ENCODE data around the gene MARS1. TPM values are rescaled to one million over a fixed set of nuclear protein-coding genes. Genes with fewer than 3 reads are reported as not detected.
"Not testable (repeated sequence)": the region's sequence is repeated elsewhere in the genome, so short reads cannot be mapped to it uniquely, and the experiment has no call there.

MARS1 gene
- total and polyA plus RNA-seq, 5 experiments from 2014 or later: 81.0 to 386 (median 93.5) TPM

DNA sequence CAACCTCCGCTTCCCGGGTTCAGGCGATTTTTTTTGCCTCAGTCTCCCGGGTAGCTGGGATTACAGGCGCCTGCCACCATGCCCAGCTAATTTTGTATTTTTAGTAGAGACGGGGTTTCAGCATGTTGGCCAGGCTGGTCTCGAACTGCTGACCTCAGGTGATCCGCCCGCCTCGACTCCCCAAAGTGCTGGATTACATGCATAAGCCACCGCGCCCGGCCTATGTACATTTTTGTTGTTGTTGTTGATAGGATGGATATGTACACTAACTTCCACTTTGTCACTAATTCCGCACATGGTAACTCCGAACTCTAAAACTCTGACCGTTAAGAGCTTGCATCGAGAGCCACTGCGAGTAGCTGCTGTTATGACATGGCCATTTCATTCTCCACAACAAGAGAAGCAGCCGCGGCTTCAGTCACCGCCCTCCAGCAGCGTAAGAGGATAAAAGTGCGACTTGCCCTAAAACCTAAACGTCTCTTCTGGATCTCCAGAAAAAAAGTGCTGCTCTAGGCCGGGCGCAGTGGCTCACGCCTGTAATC lies 742 bp upstream of the MARS1 start:
- peak overlapping the region; percentile 88 to 98 (median 97) for H3K27ac Mint-ChIP-seq
- H3K9me3 Mint-ChIP-seq: no peaks in the 10 kb centered on the region
- H3K4me3 Mint-ChIP-seq: peak overlapping the region in 4 of 10 donors; percentile 95 to 99 (median 96)
- peaks cover 13 to 40% (median 38%) of the 10 kb centered on the region in 4 donors for H3K4me1 Mint-ChIP-seq
- POLR2A ChIA-PET: interaction anchor here (0.7 to 6.4 kb wide), 6 partner anchors 7 to 39 kb away, joined by 5 to 65 read pairs (median 9); partner anchors contain the start of genes ARHGAP9 and DDIT3
- ATAC-seq (no peak), DNase-seq (peak in 2 of 10 donors; percentile 20 to 63)
- H3K27me3 Mint-ChIP-seq: no peaks in the 10 kb centered on the region
- H3K36me3 Mint-ChIP-seq: peaks cover 6 to 37% (median 13%) of the 10 kb centered on the region in 3 donors

GRCh38 chr12:57488402-57489156 lies 711 bp downstream of the MARS1 start:
- peak overlapping the region; percentile 88 to 98 (median 97) for H3K27ac Mint-ChIP-seq

GRCh38 chr12:57489157-57489641 lies 1.3 kb downstream of the MARS1 start:
- DNase-seq (no peak), ATAC-seq (no peak)
- peaks cover 11 to 51% (median 19%) of the 10 kb centered on the region in 3 donors for H3K36me3 Mint-ChIP-seq
- H3K4me3 Mint-ChIP-seq: peak overlapping the region; percentile 92 to 99 (median 96)
- POLR2A ChIA-PET: interaction anchor here (0.6 to 6.4 kb wide), 6 partner anchors 9 to 31 kb away, joined by 3 to 65 read pairs (median 4); partner anchors contain the start of genes ARHGAP9 and DDIT3
- H3K27me3 Mint-ChIP-seq: no peaks in the 10 kb centered on the region
- no peaks in the 10 kb centered on the region for H3K9me3 Mint-ChIP-seq
- peak overlapping the region; percentile 88 to 98 (median 97) for H3K27ac Mint-ChIP-seq
- peaks cover 13 to 41% (median 33%) of the 10 kb centered on the region in 4 donors for H3K4me1 Mint-ChIP-seq

More at GRCh38 chr12:57488402-57489156, 711 bp downstream of the MARS1 start:
- POLR2A ChIA-PET: interaction anchor here (0.6 to 6.4 kb wide), 10 partner anchors 9 to 32 kb away, joined by 3 to 65 read pairs (median 4); partner anchors contain the start of genes ARHGAP9 and DDIT3
- H3K4me3 Mint-ChIP-seq: peak overlapping the region; percentile 92 to 99 (median 96)
- no peaks in the 10 kb centered on the region for H3K9me3 Mint-ChIP-seq
- peaks cover 13 to 41% (median 34%) of the 10 kb centered on the region in 4 donors for H3K4me1 Mint-ChIP-seq
- H3K36me3 Mint-ChIP-seq: peaks cover 11 to 46% (median 19%) of the 10 kb centered on the region in 3 donors
- no peak for DNase-seq
- no peaks in the 10 kb centered on the region for H3K27me3 Mint-ChIP-seq
- no peak for ATAC-seq

- Mint-ChIP-seq H3K27me3 (no peaks in the 10 kb centered on the region), H3K4me1 (peaks cover 13 to 41% (median 33%) of the 10 kb centered on the region in 4 donors), H3K9me3 (no peaks in the 10 kb centered on the region), H3K27ac (peak overlapping the region in 4 of 10 donors; percentile 13 to 98 (median 78)), H3K36me3 (peaks cover 11 to 55% (median 19%) of the 10 kb centered on the region in 3 donors), H3K4me3 (peak overlapping the region in 1 of 10 donors; percentile 38)
- no peak for ATAC-seq
- POLR2A ChIA-PET: interaction anchor here (0.6 to 6.4 kb wide), 4 partner anchors 10 to 218 kb away, joined by 3 to 65 read pairs (median 18); partner anchors contain the start of gene ARHGAP9
- DNase-seq: no peak
Measured at GRCh38 chr12:57490126-57490525, 2.3 kb downstream of the MARS1 start.

GRCh38 chr12:57491393-57492280 lies 3.8 kb downstream of the MARS1 start:
- ATAC-seq: peak in 1 of 2 donors; percentile 13
- peaks cover 11 to 65% (median 19%) of the 10 kb centered on the region in 3 donors for H3K36me3 Mint-ChIP-seq
- H3K27ac Mint-ChIP-seq: peak overlapping the region in 9 of 10 donors; percentile 32 to 90 (median 71)
- no peaks in the 10 kb centered on the region for H3K27me3 Mint-ChIP-seq
- DNase-seq: peak in 2 of 10 donors; percentile 23 to 42
- POLR2A ChIA-PET: interaction anchor here (0.6 to 5.3 kb wide), 2 partner anchors 12 to 29 kb away, joined by 3 to 32 read pairs; partner anchors contain the start of genes ARHGAP9 and DDIT3
- peak overlapping the region in 3 of 10 donors; percentile 2 to 34 (median 20) for H3K4me3 Mint-ChIP-seq
- peaks cover 13 to 41% (median 33%) of the 10 kb centered on the region in 4 donors for H3K4me1 Mint-ChIP-seq
- no peaks in the 10 kb centered on the region for H3K9me3 Mint-ChIP-seq

DNA sequence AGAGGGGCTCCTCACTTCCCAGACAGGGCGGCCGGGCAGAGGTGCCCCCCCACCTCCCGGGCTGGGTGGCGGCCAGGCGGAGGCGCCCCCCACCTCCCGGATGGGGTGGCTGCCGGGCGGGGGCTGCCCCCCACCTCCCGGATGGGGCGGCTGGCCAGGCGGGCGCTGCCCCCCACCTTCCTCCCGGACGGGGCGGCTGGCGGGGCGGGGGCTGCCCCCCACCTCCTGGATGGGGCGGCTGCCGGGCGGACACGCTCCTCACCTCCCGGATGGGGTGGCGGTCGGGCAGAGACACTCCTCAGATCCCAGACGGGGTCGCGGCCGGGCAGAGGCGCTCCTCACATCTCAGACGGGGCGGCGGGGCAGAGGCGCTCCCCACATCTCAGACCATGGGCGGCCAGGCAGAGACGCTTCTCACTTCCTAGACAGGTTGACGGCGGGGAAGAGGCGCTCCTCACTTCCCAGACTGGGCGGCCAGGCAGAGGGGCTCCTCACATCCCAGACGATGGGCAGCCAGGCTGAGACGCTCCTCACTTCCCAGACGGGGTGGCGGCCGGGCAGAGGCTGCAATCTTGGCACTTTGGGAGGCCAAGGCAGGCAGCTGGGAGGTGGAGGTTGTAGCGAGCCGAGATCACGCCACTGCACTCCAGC lies 7.3 kb downstream of the MARS1 start:
- H3K27me3 Mint-ChIP-seq, ATAC-seq, POLR2A ChIA-PET, H3K27ac Mint-ChIP-seq, DNase-seq, H3K4me3 Mint-ChIP-seq, H3K9me3 Mint-ChIP-seq: not testable (repeated sequence)
- Mint-ChIP-seq H3K4me1 (peaks cover 3 to 23% (median 19%) of the 10 kb centered on the region in 4 donors), H3K36me3 (peaks cover 11 to 82% (median 25%) of the 10 kb centered on the region in 3 donors)

- Mint-ChIP-seq H3K4me1 (peaks cover 0 to 20% (median 16%) of the 10 kb centered on the region in 4 donors), H3K27me3 (no peaks in the 10 kb centered on the region), H3K27ac (peak overlapping the region in 7 of 10 donors; percentile 32 to 84 (median 57)), H3K4me3 (no peak overlapping the region), H3K36me3 (peaks cover 11 to 82% (median 16%) of the 10 kb centered on the region in 3 donors), H3K9me3 (peaks cover 0 to 1% (median 0%) of the 10 kb centered on the region in 9 donors)
- POLR2A ChIA-PET: interaction anchor here (0.7 to 1.1 kb wide), 2 partner anchors 16 to 43 kb away, joined by 3 read pairs; no protein-coding TSS in a partner anchor
- no peak for ATAC-seq
- DNase-seq: no peak
Measured at GRCh38 chr12:57496822-57497221, 9.0 kb downstream of the MARS1 start.

DNA sequence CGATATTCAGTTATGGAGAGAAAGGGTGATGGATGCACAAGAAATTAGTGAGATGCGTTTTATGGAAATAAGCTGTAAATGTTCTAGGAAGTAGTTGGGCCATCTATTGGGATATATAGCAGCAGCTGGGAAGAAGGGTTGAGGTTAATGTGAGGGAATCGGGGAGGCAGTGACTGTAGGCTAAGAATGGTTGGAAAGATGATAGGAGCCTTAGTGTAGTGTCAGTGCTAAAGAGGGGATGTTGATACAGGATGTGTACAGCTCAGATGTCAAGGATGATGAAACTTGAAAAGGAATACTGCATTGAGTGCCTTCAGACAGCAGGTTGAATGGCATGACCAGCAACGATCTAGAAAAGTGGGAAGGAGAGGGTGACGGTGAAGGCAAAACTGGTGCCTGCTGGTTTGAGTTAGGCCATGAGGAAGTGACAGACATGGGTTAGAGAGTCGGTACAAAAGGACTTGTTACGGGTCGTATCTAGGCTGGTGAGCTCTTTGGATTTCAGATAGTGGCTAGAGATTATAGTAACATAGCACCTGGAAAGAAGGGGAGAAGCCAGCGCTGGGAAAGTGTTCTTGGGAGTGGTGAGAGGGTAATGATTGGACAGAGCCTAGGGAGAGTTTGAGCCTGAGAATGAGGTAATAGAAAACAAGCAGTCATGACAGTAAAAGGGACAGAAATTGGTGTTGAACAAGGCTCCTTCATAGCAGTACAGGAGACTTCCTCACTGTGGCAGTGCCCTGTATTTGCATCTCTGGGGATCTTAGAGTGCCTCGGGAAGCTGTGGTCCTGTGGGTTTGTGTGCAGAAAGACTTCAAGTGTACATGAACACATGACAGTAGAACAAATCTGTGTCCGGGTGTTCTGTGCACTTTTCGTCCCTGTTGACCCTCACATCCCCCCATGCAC lies 9.6 kb downstream of the MARS1 start:
- POLR2A ChIA-PET: interaction anchor here (0.5 to 1.1 kb wide), 3 partner anchors 16 to 232 kb away, joined by 3 read pairs; no protein-coding TSS in a partner anchor

DNA sequence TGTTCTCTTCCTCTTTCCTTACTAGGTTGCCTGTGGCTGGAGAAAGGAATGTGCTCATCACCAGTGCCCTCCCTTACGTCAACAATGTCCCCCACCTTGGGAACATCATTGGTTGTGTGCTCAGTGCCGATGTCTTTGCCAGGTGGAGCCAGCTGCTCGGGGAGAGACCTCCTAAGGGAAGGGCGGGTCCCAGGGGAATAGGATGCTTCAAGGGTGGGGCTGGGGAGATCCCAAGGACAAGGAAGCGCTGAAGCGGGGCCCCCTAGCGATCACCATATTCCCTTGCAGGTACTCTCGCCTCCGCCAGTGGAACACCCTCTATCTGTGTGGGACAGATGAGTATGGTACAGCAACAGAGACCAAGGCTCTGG lies 10.2 kb downstream of the MARS1 start:
- ATAC-seq (no peak), DNase-seq (no peak)
- peaks cover 6 to 82% (median 13%) of the 10 kb centered on the region in 3 donors for H3K36me3 Mint-ChIP-seq
- H3K4me1 Mint-ChIP-seq: peaks cover 0 to 20% (median 12%) of the 10 kb centered on the region in 4 donors
- peaks cover 0 to 1% (median 0%) of the 10 kb centered on the region in 9 donors for H3K9me3 Mint-ChIP-seq
- H3K27me3 Mint-ChIP-seq: no peaks in the 10 kb centered on the region
- H3K27ac Mint-ChIP-seq: peak overlapping the region in 3 of 10 donors; percentile 62 to 92 (median 80)
- H3K4me3 Mint-ChIP-seq: no peak overlapping the region
- POLR2A ChIA-PET: interaction anchor here (1.1 to 2.3 kb wide), 2 partner anchors 9 to 22 kb away, joined by 4 to 9 read pairs; partner anchors contain the start of gene DDIT3

More for the DNA sequence above, 9.6 kb downstream of the MARS1 start:
- H3K4me3 Mint-ChIP-seq: no peak overlapping the region
- peaks cover 11 to 82% (median 16%) of the 10 kb centered on the region in 3 donors for H3K36me3 Mint-ChIP-seq
- no peaks in the 10 kb centered on the region for H3K27me3 Mint-ChIP-seq
- H3K9me3 Mint-ChIP-seq: peaks cover 0 to 1% (median 0%) of the 10 kb centered on the region in 9 donors
- H3K27ac Mint-ChIP-seq: peak overlapping the region in 8 of 10 donors; percentile 33 to 92 (median 68)
- DNase-seq (no peak), ATAC-seq (no peak)
- H3K4me1 Mint-ChIP-seq: peaks cover 0 to 20% (median 17%) of the 10 kb centered on the region in 4 donors

GRCh38 chr12:57498571-57498970 lies 10.7 kb downstream of the MARS1 start:
- POLR2A ChIA-PET: interaction anchor here (0.7 to 2.3 kb wide), 3 partner anchors 10 to 135 kb away, joined by 4 to 10 read pairs (median 9); partner anchors contain the start of gene DDIT3
- Mint-ChIP-seq H3K36me3 (peaks cover 6 to 86% (median 14%) of the 10 kb centered on the region in 3 donors), H3K4me1 (peaks cover 0 to 20% (median 12%) of the 10 kb centered on the region in 4 donors), H3K9me3 (peaks cover 0 to 1% (median 0%) of the 10 kb centered on the region in 9 donors), H3K4me3 (no peak overlapping the region), H3K27me3 (no peaks in the 10 kb centered on the region), H3K27ac (peak overlapping the region in 1 of 10 donors; percentile 71)
- ATAC-seq (no peak), DNase-seq (no peak)

Data from naive thymus-derived CD8-positive, alpha-beta T cell (primary cell).